ENCODE results near the gene TLR5.

The TLR5 gene

GRCh38 chr1:223133824-223134435 lies 9.1 kb downstream of the TLR5 start:
- no peaks in the 10 kb centered on the region for H3K9me3 ChIP-seq (ENCODE audit: control insufficient read depth, low read length)
- H3K4me3 ChIP-seq (ENCODE audit: extremely low read depth, insufficient read depth, low read length, poor library complexity, severe bottlenecking): peak overlapping the region; percentile 32
- H3K36me3 ChIP-seq (ENCODE audit: control insufficient read depth, insufficient read depth, low read length): no peaks in the 10 kb centered on the region
- H3K27ac ChIP-seq (ENCODE audit: low read depth, low read length, severe bottlenecking): no peak overlapping the region
- H3K4me1 ChIP-seq (ENCODE audit: control insufficient read depth, insufficient read depth, low read length, poor library complexity, severe bottlenecking): peaks cover 4% of the 10 kb centered on the region
- 0 to 6% methylated on average over 12 to 15 of the region's 23 CpGs for WGBS, 2 experiments (ENCODE audit: insufficient coverage in 2 of 2)

GRCh38 chr1:223133306-223133823 lies 9.7 kb downstream of the TLR5 start:
- no peak overlapping the region for H3K27ac ChIP-seq (ENCODE audit: low read depth, low read length, severe bottlenecking)
- whole genome bisulfite sequencing, 2 experiments (ENCODE audit: insufficient coverage in 2 of 2): 55 to 56% methylated on average over 11 to 13 of the region's 15 CpGs
- H3K36me3 ChIP-seq (ENCODE audit: control insufficient read depth, insufficient read depth, low read length): no peaks in the 10 kb centered on the region
- H3K9me3 ChIP-seq (ENCODE audit: control insufficient read depth, low read length): no peaks in the 10 kb centered on the region
- peaks cover 4% of the 10 kb centered on the region for H3K4me1 ChIP-seq (ENCODE audit: control insufficient read depth, insufficient read depth, low read length, poor library complexity, severe bottlenecking)
- H3K4me3 ChIP-seq (ENCODE audit: extremely low read depth, insufficient read depth, low read length, poor library complexity, severe bottlenecking): peak overlapping the region; percentile 32

- Histone ChIP-seq H3K9me3 (ENCODE audit: control insufficient read depth, low read length) (no peaks in the 10 kb centered on the region), H3K27ac (ENCODE audit: low read depth, low read length, severe bottlenecking) (no peak overlapping the region), H3K4me1 (ENCODE audit: control insufficient read depth, insufficient read depth, low read length, poor library complexity, severe bottlenecking) (peaks cover under 1% of the 10 kb centered on the region), H3K36me3 (ENCODE audit: control insufficient read depth, insufficient read depth, low read length) (no peaks in the 10 kb centered on the region), H3K4me3 (ENCODE audit: extremely low read depth, insufficient read depth, low read length, poor library complexity, severe bottlenecking) (no peak overlapping the region)
- 22 to 26% methylated on average over 36 to 37 of the region's 37 CpGs for WGBS, 2 experiments (ENCODE audit: insufficient coverage in 2 of 2)
Measured at GRCh38 chr1:223129229-223129901, 13.7 kb downstream of the TLR5 start.

GRCh38 chr1:223126741-223127140 lies 16.3 kb downstream of the TLR5 start:
- Histone ChIP-seq H3K4me1 (ENCODE audit: control insufficient read depth, insufficient read depth, low read length, poor library complexity, severe bottlenecking) (no peaks in the 10 kb centered on the region), H3K27ac (ENCODE audit: low read depth, low read length, severe bottlenecking) (no peak overlapping the region), H3K36me3 (ENCODE audit: control insufficient read depth, insufficient read depth, low read length) (no peaks in the 10 kb centered on the region), H3K4me3 (ENCODE audit: extremely low read depth, insufficient read depth, low read length, poor library complexity, severe bottlenecking) (no peak overlapping the region), H3K9me3 (ENCODE audit: control insufficient read depth, low read length) (no peaks in the 10 kb centered on the region)
- 100% methylated on average over 1 of the region's 1 CpG for WGBS, 2 experiments (ENCODE audit: insufficient coverage in 2 of 2)

GRCh38 chr1:223125766-223126165 lies 17.3 kb downstream of the TLR5 start:
- WGBS, 2 experiments (ENCODE audit: insufficient coverage in 2 of 2): 100% methylated on average over 1 of the region's 2 CpGs; no CpG with 5 or more reads in 1 of the 2 experiments

GRCh38 chr1:223123011-223123610 lies 19.9 kb downstream of the TLR5 start:
- 61 to 73% methylated on average over 5 of the region's 6 CpGs for WGBS, 2 experiments (ENCODE audit: insufficient coverage in 2 of 2)
- H3K27ac ChIP-seq (ENCODE audit: low read depth, low read length, severe bottlenecking): no peak overlapping the region
- H3K4me3 ChIP-seq (ENCODE audit: extremely low read depth, insufficient read depth, low read length, poor library complexity, severe bottlenecking): no peak overlapping the region

More at GRCh38 chr1:223125766-223126165, 17.3 kb downstream of the TLR5 start:
- H3K4me3 ChIP-seq (ENCODE audit: extremely low read depth, insufficient read depth, low read length, poor library complexity, severe bottlenecking): no peak overlapping the region
- no peaks in the 10 kb centered on the region for H3K4me1 ChIP-seq (ENCODE audit: control insufficient read depth, insufficient read depth, low read length, poor library complexity, severe bottlenecking)
- H3K27ac ChIP-seq (ENCODE audit: low read depth, low read length, severe bottlenecking): no peak overlapping the region
- no peaks in the 10 kb centered on the region for H3K36me3 ChIP-seq (ENCODE audit: control insufficient read depth, insufficient read depth, low read length)
- H3K9me3 ChIP-seq (ENCODE audit: control insufficient read depth, low read length): no peaks in the 10 kb centered on the region

GRCh38 chr1:223118418-223118817 lies 24.6 kb downstream of the TLR5 start:
- no peak overlapping the region for H3K4me3 ChIP-seq (ENCODE audit: extremely low read depth, insufficient read depth, low read length, poor library complexity, severe bottlenecking)
- no CpG with 5 or more reads among the region's 1 CpG for WGBS, 2 experiments (ENCODE audit: insufficient coverage in 2 of 2)
- H3K27ac ChIP-seq (ENCODE audit: low read depth, low read length, severe bottlenecking): no peak overlapping the region
- H3K4me1 ChIP-seq (ENCODE audit: control insufficient read depth, insufficient read depth, low read length, poor library complexity, severe bottlenecking): no peaks in the 10 kb centered on the region
- H3K36me3 ChIP-seq (ENCODE audit: control insufficient read depth, insufficient read depth, low read length): no peaks in the 10 kb centered on the region
- no peaks in the 10 kb centered on the region for H3K9me3 ChIP-seq (ENCODE audit: control insufficient read depth, low read length)

More at GRCh38 chr1:223123011-223123610, 19.9 kb downstream of the TLR5 start:
- Histone ChIP-seq H3K9me3 (ENCODE audit: control insufficient read depth, low read length) (no peaks in the 10 kb centered on the region), H3K4me1 (ENCODE audit: control insufficient read depth, insufficient read depth, low read length, poor library complexity, severe bottlenecking) (no peaks in the 10 kb centered on the region), H3K36me3 (ENCODE audit: control insufficient read depth, insufficient read depth, low read length) (no peaks in the 10 kb centered on the region)

- Histone ChIP-seq H3K36me3 (ENCODE audit: control insufficient read depth, insufficient read depth, low read length) (no peaks in the 10 kb centered on the region), H3K4me1 (ENCODE audit: control insufficient read depth, insufficient read depth, low read length, poor library complexity, severe bottlenecking) (no peaks in the 10 kb centered on the region)
- 88 to 95% methylated on average over 20 to 26 of the region's 29 CpGs for WGBS, 2 experiments (ENCODE audit: insufficient coverage in 2 of 2)
Measured at GRCh38 chr1:223116950-223117349, 26.1 kb downstream of the TLR5 start.

GRCh38 chr1:223114871-223115270 lies 28.2 kb downstream of the TLR5 start:
- 85 to 96% methylated on average over 2 of the region's 2 CpGs for WGBS, 2 experiments (ENCODE audit: insufficient coverage in 2 of 2)
- Histone ChIP-seq H3K36me3 (ENCODE audit: control insufficient read depth, insufficient read depth, low read length) (no peaks in the 10 kb centered on the region), H3K27ac (ENCODE audit: low read depth, low read length, severe bottlenecking) (no peak overlapping the region), H3K4me3 (ENCODE audit: extremely low read depth, insufficient read depth, low read length, poor library complexity, severe bottlenecking) (no peak overlapping the region), H3K9me3 (ENCODE audit: control insufficient read depth, low read length) (no peaks in the 10 kb centered on the region), H3K4me1 (ENCODE audit: control insufficient read depth, insufficient read depth, low read length, poor library complexity, severe bottlenecking) (no peaks in the 10 kb centered on the region)

More at GRCh38 chr1:223116950-223117349, 26.1 kb downstream of the TLR5 start:
- H3K4me3 ChIP-seq (ENCODE audit: extremely low read depth, insufficient read depth, low read length, poor library complexity, severe bottlenecking): no peak overlapping the region
- H3K27ac ChIP-seq (ENCODE audit: low read depth, low read length, severe bottlenecking): no peak overlapping the region
- H3K9me3 ChIP-seq (ENCODE audit: control insufficient read depth, low read length): no peaks in the 10 kb centered on the region

- no peaks in the 10 kb centered on the region for H3K9me3 ChIP-seq (ENCODE audit: control insufficient read depth, low read length)
- WGBS, 2 experiments (ENCODE audit: insufficient coverage in 2 of 2): 100% methylated on average over 1 of the region's 3 CpGs
- H3K27ac ChIP-seq (ENCODE audit: low read depth, low read length, severe bottlenecking): no peak overlapping the region
Measured at GRCh38 chr1:223110952-223111351, 32.1 kb downstream of the TLR5 start.

More at GRCh38 chr1:223110952-223111351, 32.1 kb downstream of the TLR5 start:
- Histone ChIP-seq H3K36me3 (ENCODE audit: control insufficient read depth, insufficient read depth, low read length) (no peaks in the 10 kb centered on the region), H3K4me1 (ENCODE audit: control insufficient read depth, insufficient read depth, low read length, poor library complexity, severe bottlenecking) (no peaks in the 10 kb centered on the region), H3K4me3 (ENCODE audit: extremely low read depth, insufficient read depth, low read length, poor library complexity, severe bottlenecking) (no peak overlapping the region)

All from mesodermal cell (in vitro differentiated cells).